ENCODE results near the gene ST3GAL5. TPM values are rescaled to one million over a fixed set of nuclear protein-coding genes. Genes with fewer than 3 reads are reported as not detected.

ST3GAL5 gene
- total RNA-seq (100 to 1,000 TPM in 4 of 9 donors, 10 to 100 TPM in 5; 25.6 to 172 (median 89.2) TPM), polyA plus RNA-seq (10 to 100 TPM; 79.2 to 96.4 (median 79.7) TPM)
- long read RNA-seq, donor 1, full-length matches to known transcripts = 8 of 8 reads
- long read RNA-seq, donor 1, partial matches to known transcripts = 0 of 8 reads
- long read RNA-seq, donor 1, other reads (novel, unspliced or antisense) = 0 of 8 reads
- long read RNA-seq, donor 2, full-length matches to known transcripts = 3 of 3 reads
- long read RNA-seq, donor 2, partial matches to known transcripts = 0 of 3 reads
- long read RNA-seq, donor 2, other reads (novel, unspliced or antisense) = 0 of 3 reads
- long read RNA-seq, donor 3, full-length matches to known transcripts = 4 of 4 reads
- long read RNA-seq, donor 3, partial matches to known transcripts = 0 of 4 reads
- long read RNA-seq, donor 3, other reads (novel, unspliced or antisense) = 0 of 4 reads
- long read RNA-seq, donor 4, full-length matches to known transcripts = 12 of 21 reads
- long read RNA-seq, donor 4, partial matches to known transcripts = 0 of 21 reads
- long read RNA-seq, donor 4, other reads (novel, unspliced or antisense) = 9 of 21 reads
- long read RNA-seq, donor 5, full-length matches to known transcripts = 136 of 201 reads
- long read RNA-seq, donor 5, partial matches to known transcripts = 3 of 201 reads
- long read RNA-seq, donor 5, other reads (novel, unspliced or antisense) = 62 of 201 reads
- long read RNA-seq, donor 6, full-length matches to known transcripts = 11 of 19 reads
- long read RNA-seq, donor 6, partial matches to known transcripts = 0 of 19 reads
- long read RNA-seq, donor 6, other reads (novel, unspliced or antisense) = 8 of 19 reads
- long read RNA-seq, donor 7, partial matches to known transcripts = 0 of 2 reads
- long read RNA-seq, donor 7, other reads (novel, unspliced or antisense) = 0 of 2 reads
- long read RNA-seq, donor 8, full-length matches to known transcripts = 11 of 11 reads
- long read RNA-seq, donor 8, partial matches to known transcripts = 0 of 11 reads
- long read RNA-seq, donor 8, other reads (novel, unspliced or antisense) = 0 of 11 reads
- long read RNA-seq, donor 9, full-length matches to known transcripts = 7 of 7 reads
- long read RNA-seq, donor 9, partial matches to known transcripts = 0 of 7 reads
- long read RNA-seq, donor 9, other reads (novel, unspliced or antisense) = 0 of 7 reads
- long read RNA-seq, donor 10, full-length matches to known transcripts = 4 of 4 reads
- long read RNA-seq, donor 10, partial matches to known transcripts = 0 of 4 reads
- long read RNA-seq, donor 10, other reads (novel, unspliced or antisense) = 0 of 4 reads

DNA sequence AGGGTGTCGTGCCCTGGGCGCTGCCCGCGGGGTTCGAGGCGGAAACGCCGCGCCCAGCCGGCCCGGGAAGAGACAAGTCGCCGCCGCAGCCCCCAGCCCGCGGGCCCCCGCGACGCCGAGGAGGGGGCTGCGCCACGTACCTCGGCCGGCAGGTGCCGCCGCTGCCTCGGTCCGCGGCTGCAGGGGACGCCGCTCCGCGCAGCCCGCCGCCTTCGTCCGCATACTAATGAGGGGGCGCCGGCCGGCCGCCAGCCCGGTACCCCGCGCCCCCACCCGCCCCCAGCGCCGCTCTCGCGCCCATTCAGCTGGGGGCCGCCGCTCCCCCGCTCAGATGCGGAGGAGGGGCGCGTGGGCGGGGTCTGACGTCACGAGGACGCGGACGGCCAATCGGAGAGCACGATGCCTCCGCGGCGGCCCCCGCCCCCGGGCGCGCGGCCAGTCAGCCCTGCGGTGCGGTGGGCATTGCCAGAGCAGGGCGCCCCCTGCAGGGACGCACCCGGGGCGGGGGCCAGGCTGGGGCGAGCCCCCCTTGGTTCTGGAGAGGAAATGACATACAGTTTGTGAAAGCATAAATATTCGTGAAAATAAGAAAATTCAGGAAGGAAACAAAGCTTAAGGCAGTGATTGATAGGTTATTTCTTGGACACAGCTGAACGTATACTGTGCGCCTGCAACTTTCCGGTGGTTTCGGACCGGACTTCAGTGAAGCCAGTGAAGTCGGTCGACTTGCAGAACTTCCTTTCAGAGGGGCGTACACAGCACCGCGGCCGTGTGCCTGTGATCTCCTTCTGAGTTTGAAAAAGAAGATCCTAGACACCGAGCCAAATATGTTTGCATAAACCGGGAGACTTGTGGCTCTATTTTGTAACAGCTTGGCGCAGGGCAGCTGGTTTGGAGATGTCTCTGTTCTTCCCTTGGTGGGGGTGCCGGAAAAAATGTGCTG is at the start of gene ST3GAL5:
Gene ST3GAL5, minus strand, starts transcription at position 307 of the 943 bp plus-strand sequence. Its CDS starts 85 bp downstream, at position 222.
- peak; percentile 91 to 96 (median 93) for DNase-seq
- Histone ChIP-seq H3K9me3 (replicated peaks in 1 of 3) (no peaks in the 10 kb centered on the region), H3K36me3 (replicated peaks in 1 of 2) (no peaks in the 10 kb centered on the region), H3K27me3 (no peaks in the 10 kb centered on the region), H3K4me3 (peak within 1 kb of the TSS; percentile 31 to 98 (median 64)), H3K27ac (peak within 1 kb of the TSS; percentile 84 to 99 (median 95)), H3K4me1 (replicated peaks in 1 of 2) (peaks cover 54 to 75% of the 10 kb centered on the region in 2 donors)
- WGBS, 4 donors = 0 to 1% (median 1%) methylated on average over 23 to 94 of the region's 94 CpGs
- TF ChIP-seq CTCF (IDR thresholded peaks at IDR 0.05) = peak; percentile 9 to 69 (median 58)
- TF ChIP-seq POLR2A (IDR thresholded peaks at IDR 0.05) = peak; percentile 45 to 91
- intact Hi-C loops (cut with DNase I) = loop anchor here (2.0 to 10.0 kb wide), 3 partner anchors 64 to 188 kb away; no protein-coding TSS in a partner anchor

GRCh38 chr2:85938456-85938855 is 49.7 kb upstream of the ST3GAL5 start:
- peak in 1 of 7 donors; percentile 34 for DNase-seq
- no peak for TF ChIP-seq CTCF (IDR thresholded peaks at IDR 0.05)
- intact Hi-C loops (cut with DNase I) = no loop called here
- Histone ChIP-seq H3K4me3 (no peak overlapping the region), H3K4me1 (replicated peaks in 1 of 2) (peaks cover 39 to 50% of the 10 kb centered on the region in 2 donors), H3K27me3 (no peaks in the 10 kb centered on the region), H3K9me3 (replicated peaks in 1 of 3) (no peaks in the 10 kb centered on the region), H3K36me3 (replicated peaks in 1 of 2) (no peaks in the 10 kb centered on the region), H3K27ac (peak overlapping the region in 1 of 5 donors; percentile 15)
- WGBS, 4 donors = 63 to 81% (median 74%) methylated on average over 2 of the region's 2 CpGs

DNA sequence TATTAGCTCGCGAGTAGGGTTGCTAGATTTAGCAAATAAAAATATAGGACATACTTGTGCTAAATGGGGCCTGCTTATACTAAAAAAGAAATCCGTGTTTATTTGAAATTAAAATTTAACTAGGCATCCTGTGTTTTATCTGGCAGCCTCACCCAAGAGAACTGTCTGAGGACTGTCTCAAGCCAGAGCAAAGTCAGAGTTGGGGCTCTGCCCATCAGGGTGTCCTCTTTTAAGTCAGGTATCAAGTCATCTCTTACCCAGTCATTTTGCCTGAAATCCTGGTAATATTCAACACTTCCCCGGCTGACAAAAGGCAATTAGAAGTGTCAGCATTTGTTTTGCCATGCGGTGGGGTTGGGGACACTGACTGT is 48.3 kb upstream of the ST3GAL5 start:
- TF ChIP-seq CTCF (IDR thresholded peaks at IDR 0.05) (no peak), POLR2A (IDR thresholded peaks at IDR 0.05) (no peak)
- no peaks in the 10 kb centered on the region for H3K9me3 ChIP-seq (replicated peaks in 1 of 3)
- peaks cover 41 to 51% of the 10 kb centered on the region in 2 donors for H3K4me1 ChIP-seq (replicated peaks in 1 of 2)
- no peak overlapping the region for H3K4me3 ChIP-seq
- no peaks in the 10 kb centered on the region for H3K27me3 ChIP-seq
- H3K36me3 ChIP-seq (replicated peaks in 1 of 2) = no peaks in the 10 kb centered on the region
- intact Hi-C loops (cut with DNase I) = no loop called here
- peak overlapping the region in 4 of 5 donors; percentile 66 to 91 (median 76) for H3K27ac ChIP-seq
- DNase-seq = no peak
- 88 to 97% (median 92%) methylated on average over 5 of the region's 5 CpGs for WGBS, 4 donors

Measured in adrenal gland (tissue), 19 donors.